Stomach (tissue), 4 donors: ENCODE data around the gene ZMAT2.

Experiments
- POLR2A ChIP-seq, 4 donors: fragments of 450-650 bp; IDR thresholded peaks; one replicate each; pipeline ENCODE4 v1.6.1; 2016; ENCODE audit warnings: antibody characterized with exemption in 4 of 4, control low read depth in 2 of 4, mild to moderate bottlenecking in 1 of 4, moderate library complexity in 1 of 4
- TF ChIP-seq, protein P1 (sequence below), 7 experiments: fragments of 450-650 bp in 4 of 7; fragments of 200-600 bp in 3 of 7; sonication (generic) in 3 of 7; IDR thresholded peaks; one replicate each; pipeline ENCODE4 v1.5.1; 2016 to 2019; ENCODE audit warnings: antibody characterized with exemption in 7 of 7, control low read depth in 2 of 7, mild to moderate bottlenecking in 1 of 7

DNA sequence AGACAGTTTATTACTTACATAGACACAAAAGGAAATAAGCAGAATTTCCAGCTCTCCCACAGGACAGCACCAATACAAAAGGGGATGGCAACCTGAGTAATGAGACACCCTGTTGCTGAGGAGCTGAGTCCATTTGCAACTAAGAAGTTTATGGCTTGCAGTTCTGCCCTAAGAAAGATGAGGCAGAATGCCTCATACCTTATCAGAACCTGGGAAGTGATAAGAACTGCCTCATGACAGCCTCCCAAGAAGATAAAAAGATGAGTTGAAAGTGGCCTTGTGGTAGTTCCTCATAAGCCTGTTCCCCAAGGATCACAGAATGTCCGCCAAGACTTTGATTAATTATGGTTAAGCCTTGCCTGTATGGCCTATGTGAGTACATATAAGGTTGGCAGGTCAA lies 41.7 kb downstream of the ZMAT2 start:
- TF ChIP-seq, protein P1, sequence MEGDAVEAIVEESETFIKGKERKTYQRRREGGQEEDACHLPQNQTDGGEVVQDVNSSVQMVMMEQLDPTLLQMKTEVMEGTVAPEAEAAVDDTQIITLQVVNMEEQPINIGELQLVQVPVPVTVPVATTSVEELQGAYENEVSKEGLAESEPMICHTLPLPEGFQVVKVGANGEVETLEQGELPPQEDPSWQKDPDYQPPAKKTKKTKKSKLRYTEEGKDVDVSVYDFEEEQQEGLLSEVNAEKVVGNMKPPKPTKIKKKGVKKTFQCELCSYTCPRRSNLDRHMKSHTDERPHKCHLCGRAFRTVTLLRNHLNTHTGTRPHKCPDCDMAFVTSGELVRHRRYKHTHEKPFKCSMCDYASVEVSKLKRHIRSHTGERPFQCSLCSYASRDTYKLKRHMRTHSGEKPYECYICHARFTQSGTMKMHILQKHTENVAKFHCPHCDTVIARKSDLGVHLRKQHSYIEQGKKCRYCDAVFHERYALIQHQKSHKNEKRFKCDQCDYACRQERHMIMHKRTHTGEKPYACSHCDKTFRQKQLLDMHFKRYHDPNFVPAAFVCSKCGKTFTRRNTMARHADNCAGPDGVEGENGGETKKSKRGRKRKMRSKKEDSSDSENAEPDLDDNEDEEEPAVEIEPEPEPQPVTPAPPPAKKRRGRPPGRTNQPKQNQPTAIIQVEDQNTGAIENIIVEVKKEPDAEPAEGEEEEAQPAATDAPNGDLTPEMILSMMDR (IDR thresholded peaks at IDR 0.05) = no peak
- no peak for TF ChIP-seq POLR2A (IDR thresholded peaks at IDR 0.05)
